NCI-H1436 (cell line): ENCODE measurements around the gene SNRNP200.
"Not testable (repeated sequence)": the region's sequence is repeated elsewhere in the genome, so short reads cannot be mapped to it uniquely, and the experiment has no call there.

Source experiments
- DNase-seq: peaks from one replicate; lab custom pipeline; 2025; lab: John Stamatoyannopoulos, UW

Gene SNRNP200

DNA sequence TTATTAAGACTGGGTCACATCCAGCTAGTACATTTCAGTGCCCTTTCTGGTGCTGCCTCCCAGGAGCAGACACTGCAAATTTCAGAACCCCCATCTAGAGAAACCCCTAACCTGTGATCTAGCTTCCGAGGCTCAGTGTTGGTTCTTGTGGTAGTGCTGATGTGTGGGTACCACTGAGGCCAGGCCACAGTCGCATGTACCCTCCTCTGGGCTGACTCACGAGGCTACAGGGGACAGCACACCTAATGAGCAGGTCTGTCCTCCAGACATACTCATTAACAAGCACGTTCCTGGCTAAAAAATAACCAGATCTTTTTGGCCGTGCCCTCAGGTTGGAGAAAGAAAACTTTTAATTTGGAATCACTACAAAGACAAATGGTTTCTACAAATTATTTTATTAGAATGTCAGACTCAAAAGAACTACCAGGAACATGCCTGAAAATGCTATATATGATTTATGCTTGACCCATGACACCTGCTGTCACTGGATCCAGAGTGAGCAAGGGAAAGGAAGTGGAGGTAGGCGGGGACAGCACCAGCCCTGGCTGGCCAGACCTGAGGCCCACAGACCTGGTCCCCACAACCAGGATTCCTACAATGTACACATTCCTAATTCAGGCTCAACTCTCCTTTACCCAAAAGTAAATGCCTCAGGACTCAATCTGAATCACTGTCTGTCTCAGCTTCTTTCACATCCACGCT, 30.8 kb downstream of the SNRNP200 start:
- no peak for DNase-seq

DNA sequence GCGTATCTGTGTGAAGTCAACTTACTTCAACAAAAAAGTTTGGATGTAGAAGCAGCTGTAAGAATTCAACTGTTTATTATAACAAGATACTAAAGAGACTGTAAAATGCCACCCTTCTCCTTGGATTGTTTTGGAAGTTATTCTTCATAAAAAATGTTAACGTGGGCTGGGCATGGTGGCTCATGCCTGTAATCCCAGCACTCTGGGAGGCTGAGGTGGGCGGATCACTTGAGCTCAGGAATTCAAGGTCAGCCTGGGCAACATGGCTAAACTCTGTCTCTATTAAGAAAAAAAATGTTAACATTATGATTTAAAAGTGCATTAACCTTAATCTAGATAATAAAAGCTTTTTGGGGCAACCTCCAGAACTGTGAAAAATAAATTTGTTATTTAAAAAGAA, 31.6 kb downstream of the SNRNP200 start:
- DNase-seq: no peak

DNA sequence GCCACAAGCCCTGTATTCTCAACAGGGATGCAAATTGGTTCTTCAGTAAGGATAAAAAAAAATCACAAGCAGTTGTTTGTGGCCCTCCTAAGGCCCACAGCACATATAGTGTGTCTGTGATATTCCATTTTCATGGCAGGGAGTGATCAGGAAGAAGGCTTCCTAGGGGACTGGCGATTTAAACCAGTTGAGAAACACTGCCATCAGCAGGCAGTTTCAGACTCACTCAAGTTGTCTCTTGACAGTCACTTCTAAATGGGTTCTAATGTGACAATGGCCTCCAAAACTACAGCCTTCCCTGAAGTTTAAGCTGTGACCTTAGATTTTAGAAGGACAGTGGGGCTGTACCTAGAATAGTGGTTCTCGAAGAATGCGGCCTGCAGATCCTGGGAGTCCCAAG, 33.4 kb downstream of the SNRNP200 start:
- DNase-seq: no peak

DNA sequence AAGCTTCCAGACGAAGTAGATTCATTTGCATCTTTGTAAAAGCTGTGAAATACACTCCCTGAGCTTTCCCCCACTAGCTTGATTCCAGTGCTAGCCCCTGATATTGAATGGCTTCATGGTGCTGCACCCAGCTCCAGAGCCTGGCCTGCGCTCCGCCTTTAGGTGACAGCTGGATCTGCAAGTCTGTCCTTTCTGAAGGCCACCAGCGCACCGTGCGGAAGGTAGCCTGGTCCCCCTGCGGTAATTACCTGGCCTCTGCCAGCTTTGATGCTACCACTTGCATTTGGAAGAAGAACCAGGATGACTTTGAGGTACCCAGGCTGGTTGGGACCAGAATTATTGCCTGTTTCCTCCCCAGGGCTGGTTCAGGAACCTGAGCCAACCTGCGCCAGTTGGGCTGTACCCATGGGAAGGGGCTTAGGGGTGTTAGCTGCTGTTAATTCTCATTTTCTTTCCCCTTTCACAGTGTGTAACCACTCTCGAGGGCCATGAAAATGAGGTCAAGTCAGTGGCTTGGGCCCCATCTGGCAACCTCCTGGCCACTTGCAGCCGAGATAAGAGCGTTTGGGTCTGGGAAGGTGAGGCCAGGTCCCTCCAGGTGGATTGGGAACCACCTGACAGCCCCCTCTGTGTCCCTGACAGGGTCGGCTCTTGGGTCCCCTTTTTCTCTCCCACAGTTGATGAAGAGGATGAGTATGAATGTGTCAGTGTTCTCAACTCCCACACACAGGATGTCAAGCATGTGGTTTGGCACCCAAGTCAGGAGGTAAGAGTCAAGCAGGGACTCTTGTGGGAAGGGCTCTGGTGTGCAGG, 38.0 kb downstream of the SNRNP200 start:
- peak; percentile 5 for DNase-seq

DNA sequence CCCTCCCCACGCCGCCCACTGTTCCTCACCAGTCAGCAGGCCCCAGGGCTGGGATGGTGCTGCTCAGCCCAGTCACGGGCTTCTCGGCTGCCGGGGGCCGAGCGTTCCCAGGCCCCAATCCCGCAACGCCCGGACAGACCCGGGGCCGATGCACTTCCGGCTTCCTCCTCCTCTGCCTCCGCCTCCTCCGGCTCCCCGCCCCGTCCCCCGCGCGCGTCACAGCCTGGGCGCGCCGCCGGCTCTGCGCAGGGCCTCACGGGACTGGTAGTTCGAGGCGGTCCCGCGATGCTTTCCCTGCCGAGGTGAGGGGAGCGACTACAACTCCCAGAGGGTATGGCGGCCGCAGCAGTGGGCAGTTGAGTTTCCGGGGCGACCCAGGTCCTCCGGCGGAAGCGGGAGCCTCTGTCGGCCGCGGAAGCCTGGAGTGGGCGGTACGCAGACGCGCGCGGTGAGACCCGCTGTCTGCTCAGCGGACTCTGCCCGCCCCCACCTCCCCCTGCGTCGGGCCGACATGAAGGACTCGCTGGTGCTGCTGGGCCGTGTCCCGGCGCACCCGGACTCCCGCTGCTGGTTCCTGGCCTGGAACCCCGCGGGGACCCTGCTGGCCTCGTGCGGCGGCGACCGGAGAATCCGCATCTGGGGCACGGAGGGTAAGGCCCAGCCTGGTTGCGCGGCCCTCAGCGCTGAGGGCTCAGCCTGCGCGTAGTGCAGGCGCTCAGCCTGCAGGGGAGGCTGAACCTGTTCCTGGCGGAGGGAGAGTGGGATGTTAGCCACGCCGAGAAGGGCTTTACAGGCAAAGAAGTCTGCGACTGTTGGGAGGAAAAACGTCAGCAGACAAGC, 39.3 kb downstream of the SNRNP200 start, which contains the start of the genes CIAO1 and TMEM127:
CIAO1 (plus strand) TSS at position 386 of the 840 bp plus-strand sequence; CDS start at position 512, 126 bp downstream.
TMEM127 (minus strand) TSS at position 158 of the 840 bp plus-strand sequence. CDS start 616 bp downstream, outside the sequence.
- DNase-seq: peak; percentile 96

DNA sequence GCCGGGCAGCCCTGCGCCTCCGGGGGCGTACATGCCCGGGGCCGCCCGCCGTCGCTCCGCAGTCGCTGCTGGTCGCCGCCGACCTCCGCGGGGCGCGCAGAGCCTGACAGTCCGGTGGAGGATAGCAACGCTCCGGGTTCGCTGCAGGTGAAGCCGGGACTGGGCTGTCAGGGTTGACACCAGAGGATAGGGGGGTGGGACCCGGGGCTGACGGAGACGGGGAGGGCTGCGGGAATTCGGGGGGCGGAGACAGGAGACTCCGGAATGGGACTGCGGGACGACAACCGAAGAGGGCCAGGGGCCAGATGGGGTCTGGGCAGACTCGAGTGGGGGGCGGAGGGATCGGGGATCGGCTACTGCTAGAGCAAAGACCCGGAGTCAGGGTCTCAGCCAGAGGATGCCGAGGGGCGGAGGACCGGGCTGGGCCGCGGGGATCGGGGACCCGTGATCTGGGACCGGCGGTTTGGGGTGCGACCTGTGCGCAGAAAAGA, 40.0 kb downstream of the SNRNP200 start:
- no peak for DNase-seq

DNA sequence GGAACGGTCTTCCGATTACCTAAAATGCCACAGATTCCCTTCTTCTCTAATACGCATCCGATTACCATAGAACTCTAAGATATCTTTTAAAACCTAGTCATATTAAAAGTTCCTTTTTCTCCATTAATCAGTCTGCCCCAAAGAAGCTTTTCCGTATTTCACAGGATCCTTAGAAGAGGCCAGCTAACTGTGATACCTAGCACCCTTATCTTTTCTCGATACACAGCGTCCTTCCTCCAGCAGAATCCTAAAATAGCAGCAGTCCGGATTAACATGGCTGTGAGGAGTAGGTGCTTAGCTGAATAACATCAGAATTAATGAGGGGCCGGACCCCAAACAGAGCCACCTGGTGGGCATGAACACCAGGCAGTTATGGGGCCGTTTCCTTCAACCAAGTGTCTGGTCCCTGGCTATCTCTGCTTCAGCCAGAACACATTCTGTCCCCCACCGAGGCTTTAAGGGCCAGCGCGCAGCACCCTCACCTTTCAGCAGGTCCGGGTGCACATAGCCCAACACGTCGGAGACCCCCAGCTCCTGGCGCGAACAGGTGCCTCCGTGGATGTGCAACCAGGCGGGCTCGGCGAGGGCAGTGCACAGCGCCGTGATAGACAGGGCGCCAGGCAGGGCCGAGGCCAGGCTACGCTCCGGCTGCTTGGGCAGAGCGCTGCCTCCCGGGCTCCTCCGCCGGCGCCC, 40.5 kb downstream of the SNRNP200 start:
- no peak for DNase-seq

DNA sequence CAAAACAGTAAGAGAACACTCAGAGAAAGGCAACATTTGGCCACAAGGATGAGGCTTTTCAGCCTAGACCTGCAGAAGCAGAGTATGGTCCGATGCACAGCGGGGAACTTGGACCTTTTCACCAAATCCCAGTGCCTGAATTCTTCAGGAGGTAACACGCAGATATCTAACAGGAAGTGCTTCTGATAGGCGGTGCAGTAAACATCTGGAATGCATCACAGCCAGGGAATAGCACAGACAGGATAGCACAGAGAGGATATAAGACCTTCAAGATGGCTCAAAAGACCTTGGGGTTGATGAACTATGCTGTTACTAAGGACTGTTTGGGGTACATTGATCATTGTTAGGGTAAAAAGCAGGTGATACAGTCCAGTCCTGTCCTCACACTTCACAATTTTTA, 41.3 kb downstream of the SNRNP200 start:
- no peak for DNase-seq

DNA sequence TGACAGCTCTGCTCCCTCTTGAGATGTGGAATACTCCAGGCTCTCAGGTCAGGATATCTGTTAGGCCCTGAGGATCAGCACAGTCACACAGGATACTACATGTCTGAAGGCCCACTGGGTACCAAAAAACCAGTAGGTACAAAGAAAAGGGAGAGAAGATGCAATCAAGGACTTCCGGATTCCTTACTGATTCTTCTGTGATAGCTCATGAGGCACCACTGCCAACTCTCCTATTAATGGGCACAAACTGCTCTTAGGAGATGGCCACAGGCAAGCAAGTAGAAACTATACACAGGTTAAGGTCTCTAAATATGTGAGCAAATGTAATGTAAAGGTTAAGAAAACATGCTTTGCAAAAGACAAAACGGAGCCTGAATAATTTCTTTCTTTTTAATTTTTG, 43.0 kb downstream of the SNRNP200 start:
- no peak for DNase-seq

DNA sequence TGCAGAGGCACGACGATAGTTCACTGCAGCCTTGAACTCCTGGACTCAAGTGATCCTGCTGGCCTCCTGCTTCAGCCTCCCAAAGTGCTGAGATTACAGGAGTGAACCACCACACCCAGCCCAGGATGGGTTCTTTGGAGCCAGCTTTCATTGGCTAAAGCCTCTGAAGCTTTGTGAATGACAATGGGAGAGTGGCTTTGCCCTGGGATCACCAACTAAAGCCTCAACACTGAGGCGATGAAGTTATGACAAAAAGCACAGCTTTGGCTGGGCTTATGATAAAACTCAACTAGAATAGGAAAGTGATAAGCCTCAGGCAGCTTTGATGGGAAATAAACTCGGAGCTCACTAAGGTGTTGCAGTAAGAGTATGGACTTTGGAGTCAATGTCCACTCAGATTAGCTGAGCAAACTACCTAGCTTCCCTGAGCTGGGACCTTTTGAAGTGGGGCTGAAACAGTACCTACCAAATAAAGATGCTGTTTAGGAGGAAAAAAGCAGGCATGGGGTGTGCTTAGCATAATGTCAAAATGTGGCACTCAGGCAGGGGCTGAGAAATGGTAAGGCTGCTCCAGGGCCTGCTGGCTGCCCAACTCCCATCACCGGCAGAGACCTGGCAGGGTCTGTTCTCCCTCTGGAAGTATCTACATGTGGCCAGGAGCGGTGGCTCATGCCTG, 43.9 kb downstream of the SNRNP200 start:
- no peak for DNase-seq

DNA sequence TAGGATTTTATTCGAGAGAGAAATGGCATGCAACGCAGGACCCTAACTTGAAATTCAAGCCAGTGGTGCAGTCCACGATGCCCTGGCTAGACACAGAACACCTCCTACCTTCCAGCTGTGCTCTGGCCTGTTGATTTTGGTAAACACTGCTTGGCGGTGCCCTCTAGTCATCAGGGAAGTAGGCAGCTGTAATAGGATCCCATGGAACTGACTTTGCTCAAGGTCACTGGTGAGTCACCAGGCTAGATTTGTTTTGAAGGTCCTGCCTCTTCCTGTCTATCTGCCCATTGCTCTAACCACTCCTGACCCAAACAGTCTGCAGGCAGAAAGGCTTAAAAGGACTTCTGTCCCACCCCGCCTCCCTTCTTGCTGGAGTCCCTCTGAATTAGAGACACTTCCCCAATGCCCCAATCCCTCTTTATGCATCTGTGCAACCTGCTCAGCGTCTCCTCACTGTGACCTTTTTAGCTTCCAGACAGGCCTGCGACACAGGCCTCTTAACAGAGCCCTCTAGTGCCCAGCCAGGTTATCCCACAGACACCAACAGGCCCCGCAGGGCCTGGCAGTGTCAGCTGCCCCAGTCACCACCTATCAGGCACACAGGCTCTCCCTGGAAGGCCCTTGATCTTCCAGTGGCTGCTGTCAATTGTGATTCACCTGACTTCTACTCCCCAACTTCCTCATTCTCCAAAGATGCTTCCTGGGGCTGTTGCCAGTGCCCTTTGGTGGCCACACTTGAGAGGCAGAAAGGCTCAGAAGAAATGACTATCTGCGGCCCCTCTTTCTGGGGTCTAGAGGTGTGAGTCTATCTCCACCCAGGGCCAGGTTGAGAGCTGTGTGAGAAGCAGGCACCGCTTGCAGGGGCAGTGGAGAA, 44.7 kb downstream of the SNRNP200 start:
- no peak for DNase-seq

DNA sequence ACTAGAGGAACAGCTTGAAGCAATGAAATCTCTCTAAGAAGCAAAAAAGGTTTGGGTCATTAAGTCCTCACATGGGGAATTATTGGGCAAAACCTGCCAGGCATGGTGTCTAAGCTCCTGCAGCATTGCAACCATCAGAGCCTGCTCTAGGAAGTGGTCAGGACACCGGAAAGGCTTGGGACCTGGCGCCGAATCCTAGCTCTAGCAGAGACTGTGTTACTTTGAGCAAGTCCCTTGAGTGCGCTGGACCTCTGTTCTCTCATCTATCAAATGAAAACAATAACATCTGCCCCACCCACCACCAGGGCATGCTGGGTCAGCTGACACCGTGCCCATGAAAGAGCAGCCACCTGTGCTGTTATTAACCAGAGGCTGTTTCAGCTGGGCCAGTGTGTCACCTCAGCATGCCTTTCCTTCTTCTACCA, 45.8 kb downstream of the SNRNP200 start:
- DNase-seq: no peak

DNA sequence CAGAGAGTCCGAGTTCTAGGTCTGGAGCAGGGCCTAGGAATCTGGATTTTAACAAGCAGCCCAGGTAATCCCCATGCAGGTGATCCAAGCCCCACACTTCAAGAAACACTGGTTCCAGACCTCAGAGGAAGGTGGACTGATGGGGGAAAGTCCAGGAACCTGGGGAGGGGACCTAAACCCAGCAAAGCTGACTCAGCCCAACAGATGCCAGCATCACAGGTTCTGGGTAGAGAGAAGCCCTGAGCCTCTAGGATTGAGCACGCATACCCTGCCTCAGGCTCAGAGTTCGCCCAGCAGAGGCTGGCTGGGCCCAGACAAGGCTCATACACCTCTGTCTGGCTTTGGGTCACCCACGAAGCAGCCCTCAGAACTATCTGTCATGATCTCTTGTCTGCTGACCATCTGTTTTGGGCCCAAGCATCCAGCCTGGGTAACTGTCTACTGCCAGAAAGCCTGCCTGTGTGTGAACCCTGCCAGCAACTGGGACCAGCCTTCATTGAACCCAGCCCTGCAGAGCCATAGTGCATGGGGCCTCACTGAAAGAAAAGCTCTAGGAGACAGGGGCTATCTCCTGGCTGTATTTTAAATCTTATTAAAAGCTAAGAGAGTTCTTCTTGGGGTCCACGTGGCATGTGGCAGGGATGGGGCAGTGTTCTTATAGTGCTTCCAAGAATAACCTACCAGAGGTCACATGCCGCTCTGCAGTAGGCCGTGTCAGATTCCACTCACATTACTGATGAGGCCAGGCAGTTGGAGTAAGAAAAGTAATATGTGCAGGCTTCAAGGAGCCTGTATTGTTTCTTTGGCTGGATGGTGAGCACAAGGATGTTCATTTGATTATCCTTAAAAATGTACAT, 47.0 kb downstream of the SNRNP200 start:
- no peak for DNase-seq

DNA sequence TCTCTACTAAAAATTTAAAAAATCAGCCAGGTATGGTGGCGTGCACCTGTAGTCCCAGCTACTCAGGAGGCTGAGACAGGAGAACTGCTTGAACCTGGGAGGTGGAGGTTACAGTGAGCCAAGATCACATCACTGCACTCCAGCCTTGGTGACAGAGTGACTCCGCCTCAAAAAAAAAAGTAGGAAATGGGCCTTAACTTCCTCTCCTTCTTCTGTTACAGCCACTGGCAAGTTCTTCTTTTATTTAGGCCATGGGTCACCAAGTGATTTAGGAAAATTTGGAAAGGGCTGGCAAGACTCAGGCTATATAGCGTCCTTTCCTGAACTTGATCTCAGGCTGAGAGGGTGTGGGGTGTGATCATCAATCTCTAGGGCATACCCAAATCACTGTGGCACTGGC, 47.6 kb downstream of the SNRNP200 start:
- DNase-seq: not testable (repeated sequence)

DNA sequence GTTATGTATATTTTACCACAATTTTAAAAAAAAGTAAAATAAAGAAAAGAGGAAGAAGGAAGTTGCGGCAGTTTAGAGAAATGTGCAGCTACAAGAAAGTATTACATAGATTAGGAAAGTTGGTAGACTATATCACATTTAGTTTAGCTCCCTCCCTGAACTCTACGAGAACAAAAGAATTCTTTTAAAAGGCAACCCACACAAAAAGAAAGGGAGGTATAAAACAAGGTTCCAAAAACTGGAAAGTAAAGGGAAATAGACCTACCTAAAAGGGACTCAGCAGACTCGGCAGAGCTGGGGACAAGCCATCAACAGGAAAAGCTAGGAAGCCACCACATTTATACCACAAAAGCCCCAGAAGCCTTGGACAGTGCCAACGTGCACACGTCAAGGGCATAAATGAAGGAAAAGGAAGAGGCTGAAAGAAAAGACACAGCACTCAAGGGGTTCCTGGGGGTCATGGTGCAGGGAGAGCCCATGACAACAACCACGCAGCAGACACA, 48.7 kb downstream of the SNRNP200 start:
- DNase-seq: no peak

DNA sequence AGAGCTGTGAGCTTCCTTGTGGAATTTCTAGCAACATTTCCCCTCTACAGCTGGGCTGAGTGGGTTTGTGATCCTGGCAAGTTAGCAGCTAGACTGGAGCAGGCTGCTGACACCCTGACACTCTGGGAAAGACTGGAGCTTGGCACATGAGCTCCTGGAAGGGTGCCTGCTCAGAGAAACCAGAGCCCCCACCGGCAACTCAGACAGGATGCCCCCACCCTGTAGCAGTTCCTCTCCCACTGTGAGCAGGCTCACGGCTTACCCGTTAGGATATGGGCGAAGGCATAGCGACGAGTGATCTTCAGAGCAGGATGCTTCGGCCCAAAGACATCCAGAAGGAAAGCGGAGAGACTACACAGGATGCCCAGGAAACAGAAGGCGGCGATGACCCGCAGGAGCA, 50.8 kb downstream of the SNRNP200 start:
- DNase-seq: no peak

DNA sequence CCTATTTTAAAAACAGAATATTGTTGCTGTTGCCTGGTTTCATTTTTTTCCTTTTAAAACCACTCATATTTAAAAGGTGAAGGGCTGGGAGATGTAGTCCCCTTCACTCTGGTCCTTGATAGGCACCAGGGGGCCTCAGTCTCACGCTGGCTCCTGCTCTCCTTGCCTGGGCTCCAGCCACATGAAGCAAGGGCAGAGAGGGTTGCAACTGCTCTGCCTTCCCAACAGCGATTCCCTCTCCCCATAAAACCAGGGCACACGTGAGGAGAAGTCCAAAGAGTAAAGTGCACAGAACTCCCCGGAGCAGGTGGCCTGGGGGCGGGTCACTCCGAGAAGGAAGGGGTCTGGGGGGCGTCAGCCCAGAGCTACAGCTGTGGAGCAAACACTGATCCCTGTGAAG, 52.3 kb downstream of the SNRNP200 start:
- DNase-seq: no peak

DNA sequence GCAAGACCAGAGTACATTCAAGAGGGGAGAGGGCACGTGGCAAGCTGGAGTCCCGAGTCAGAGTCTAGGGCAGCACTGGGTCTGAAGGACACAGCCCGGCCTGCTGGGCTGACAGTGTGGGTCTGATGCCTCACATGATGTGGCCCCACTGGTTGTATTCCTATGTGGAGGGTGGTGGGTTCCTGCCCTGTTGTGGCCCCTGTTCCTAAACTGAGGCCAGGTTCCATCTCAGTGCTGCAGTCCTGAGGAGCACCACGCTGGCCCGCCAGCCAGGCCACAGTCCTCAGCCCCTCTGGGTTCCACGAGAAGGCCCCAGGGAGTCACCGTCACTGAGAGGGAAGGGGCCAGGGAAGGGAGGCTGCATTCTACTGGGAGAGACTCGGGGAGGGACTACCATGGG, 52.8 kb downstream of the SNRNP200 start:
- no peak for DNase-seq
